ENCODE measurements around the gene DVL1. TPM values are rescaled to one million over a fixed set of nuclear protein-coding genes. Genes with fewer than 3 reads are reported as not detected.
"Not testable (repeated sequence)": the region's sequence is repeated elsewhere in the genome, so short reads cannot be mapped to it uniquely, and the experiment has no call there.

DVL1 gene
- polyA plus RNA-seq, 1 experiment, result 8.9 TPM

- no peak for DNase-seq (ENCODE audit: low read depth, low spot score)
- H3K27ac ChIP-seq (ENCODE audit: low read depth, low read length), result no peak overlapping the region
- no peaks in the 10 kb centered on the region for H3K27me3 ChIP-seq (ENCODE audit: control insufficient read depth, insufficient read depth, low read length)
- TF ChIP-seq, protein P1, sequence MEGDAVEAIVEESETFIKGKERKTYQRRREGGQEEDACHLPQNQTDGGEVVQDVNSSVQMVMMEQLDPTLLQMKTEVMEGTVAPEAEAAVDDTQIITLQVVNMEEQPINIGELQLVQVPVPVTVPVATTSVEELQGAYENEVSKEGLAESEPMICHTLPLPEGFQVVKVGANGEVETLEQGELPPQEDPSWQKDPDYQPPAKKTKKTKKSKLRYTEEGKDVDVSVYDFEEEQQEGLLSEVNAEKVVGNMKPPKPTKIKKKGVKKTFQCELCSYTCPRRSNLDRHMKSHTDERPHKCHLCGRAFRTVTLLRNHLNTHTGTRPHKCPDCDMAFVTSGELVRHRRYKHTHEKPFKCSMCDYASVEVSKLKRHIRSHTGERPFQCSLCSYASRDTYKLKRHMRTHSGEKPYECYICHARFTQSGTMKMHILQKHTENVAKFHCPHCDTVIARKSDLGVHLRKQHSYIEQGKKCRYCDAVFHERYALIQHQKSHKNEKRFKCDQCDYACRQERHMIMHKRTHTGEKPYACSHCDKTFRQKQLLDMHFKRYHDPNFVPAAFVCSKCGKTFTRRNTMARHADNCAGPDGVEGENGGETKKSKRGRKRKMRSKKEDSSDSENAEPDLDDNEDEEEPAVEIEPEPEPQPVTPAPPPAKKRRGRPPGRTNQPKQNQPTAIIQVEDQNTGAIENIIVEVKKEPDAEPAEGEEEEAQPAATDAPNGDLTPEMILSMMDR (IDR thresholded peaks at IDR 0.05; ENCODE audit: low read depth, low read length), result no peak
- H3K4me3 ChIP-seq (ENCODE audit: low read depth, low read length), result no peak overlapping the region
- ChIA-PET POLR2A (interaction anchor here (0.6 to 1.8 kb wide), 7 partner anchors 8 to 60 kb away, joined by 3 to 6 read pairs (median 3); partner anchors contain the start of gene MXRA8), CTCF (interaction anchor here (0.8 to 1.6 kb wide), 7 partner anchors 9 to 46 kb away, joined by 3 to 10 read pairs (median 4); no protein-coding TSS in a partner anchor)
- peaks cover 4% of the 10 kb centered on the region; the same call in 1 of the 2 replicates for H3K9me3 ChIP-seq (ENCODE audit: control insufficient read depth, insufficient read depth, low read length)
These were observed 22.1 kb upstream of the DVL1 start for GRCh38 chr1:1371364-1371745.

DNA sequence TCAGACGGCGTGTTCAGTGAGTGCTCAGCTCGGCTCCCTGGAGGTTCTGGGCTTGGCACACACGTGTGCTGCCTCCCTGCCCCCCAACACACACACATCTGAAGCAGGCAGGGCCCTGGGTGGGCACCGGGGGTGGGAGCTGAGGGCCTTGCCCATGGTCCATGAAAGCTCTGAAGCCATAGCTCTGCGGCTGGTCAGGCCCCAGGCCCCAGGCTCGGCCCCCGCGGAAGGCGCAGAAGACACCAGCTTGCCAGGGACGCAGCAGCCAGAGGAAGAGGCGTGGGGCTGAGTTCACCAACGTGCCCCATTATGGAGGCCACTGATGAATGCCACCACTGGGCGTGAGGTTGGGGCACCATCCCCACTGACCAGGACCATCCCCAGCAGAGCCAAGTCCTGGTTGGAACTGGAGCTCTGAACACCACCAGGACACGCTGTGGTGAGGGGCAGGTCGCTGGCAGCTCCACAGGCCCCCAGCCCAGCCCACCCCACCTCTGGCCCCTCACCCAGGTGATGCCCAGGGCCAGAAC is 21.6 kb upstream of the DVL1 start:
- Histone ChIP-seq H3K9me3 (ENCODE audit: control insufficient read depth, insufficient read depth, low read length) (peaks cover 4% of the 10 kb centered on the region; the same call in 1 of the 2 replicates), H3K4me3 (ENCODE audit: low read depth, low read length) (no peak overlapping the region), H3K27me3 (ENCODE audit: control insufficient read depth, insufficient read depth, low read length) (no peaks in the 10 kb centered on the region), H3K27ac (ENCODE audit: low read depth, low read length) (no peak overlapping the region)
- ChIA-PET CTCF (interaction anchor here (1.1 kb wide), 2 partner anchors 20 to 36 kb away, joined by 4 read pairs; no protein-coding TSS in a partner anchor), POLR2A (interaction anchor here (0.7 to 1.8 kb wide), 6 partner anchors 9 to 71 kb away, joined by 3 to 6 read pairs (median 3); no protein-coding TSS in a partner anchor)
- DNase-seq (ENCODE audit: low read depth, low spot score), result no peak
- TF ChIP-seq, protein P1 (IDR thresholded peaks at IDR 0.05; ENCODE audit: low read depth, low read length), result no peak

DNA sequence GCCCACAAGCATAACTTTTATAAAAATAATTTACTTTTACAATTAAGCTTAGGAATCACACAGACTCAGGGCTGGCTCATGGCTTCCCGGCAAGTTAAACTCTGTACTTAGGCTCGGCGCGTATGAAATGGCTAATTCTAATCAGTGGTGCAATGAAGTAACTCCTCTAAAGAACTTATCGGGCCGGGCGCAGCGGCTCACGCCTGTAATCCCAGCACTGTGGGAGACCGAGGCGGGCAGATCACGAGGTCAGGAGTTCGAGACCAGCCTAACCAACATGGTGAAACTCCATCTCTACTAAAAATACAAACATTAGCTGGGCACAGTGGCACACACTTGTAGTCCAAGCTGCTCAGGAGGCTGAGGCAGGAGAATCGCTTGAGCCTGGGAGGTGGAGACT is 20.9 kb upstream of the DVL1 start:
- CTCF ChIA-PET; H3K4me3 ChIP-seq (ENCODE audit: low read depth, low read length); DNase-seq (ENCODE audit: low read depth, low spot score); POLR2A ChIA-PET; H3K9me3 ChIP-seq (ENCODE audit: control insufficient read depth, insufficient read depth, low read length); H3K27me3 ChIP-seq (ENCODE audit: control insufficient read depth, insufficient read depth, low read length); H3K27ac ChIP-seq (ENCODE audit: low read depth, low read length): not testable (repeated sequence)

DNA sequence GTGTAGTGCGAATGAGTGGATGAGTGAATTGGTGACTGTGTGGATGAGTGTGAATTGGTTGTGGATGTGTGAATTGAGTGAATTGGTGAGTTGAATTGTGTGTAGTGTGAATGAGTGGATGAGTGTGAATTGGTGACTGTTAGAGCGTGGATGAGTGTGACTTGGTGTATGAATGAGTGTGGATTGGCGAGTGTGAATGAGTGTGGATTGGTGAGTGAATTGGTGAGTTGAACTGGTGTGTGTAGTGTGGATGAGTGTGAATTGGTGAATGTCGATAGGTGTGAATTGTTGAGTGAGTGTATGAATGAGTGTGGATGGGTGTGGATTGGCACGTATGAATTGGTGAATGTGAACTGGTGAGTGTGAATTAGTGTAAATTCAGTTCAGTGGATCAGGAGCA is 18.1 kb upstream of the DVL1 start:
- no peaks in the 10 kb centered on the region; the same call in 1 of the 2 replicates for H3K9me3 ChIP-seq (ENCODE audit: control insufficient read depth, insufficient read depth, low read length)
- POLR2A ChIA-PET, result interaction anchor here (0.6 kb wide), 1 partner anchor 34 kb away, joined by 3 read pairs; no protein-coding TSS in a partner anchor
- DNase-seq (ENCODE audit: low read depth, low spot score), result no peak
- H3K27ac ChIP-seq (ENCODE audit: low read depth, low read length), result no peak overlapping the region
- no peaks in the 10 kb centered on the region for H3K27me3 ChIP-seq (ENCODE audit: control insufficient read depth, insufficient read depth, low read length)
- H3K4me3 ChIP-seq (ENCODE audit: low read depth, low read length), result no peak overlapping the region
- CTCF ChIA-PET, result no interaction called here
- TF ChIP-seq, protein P1 (IDR thresholded peaks at IDR 0.05; ENCODE audit: low read depth, low read length), result no peak

DNA sequence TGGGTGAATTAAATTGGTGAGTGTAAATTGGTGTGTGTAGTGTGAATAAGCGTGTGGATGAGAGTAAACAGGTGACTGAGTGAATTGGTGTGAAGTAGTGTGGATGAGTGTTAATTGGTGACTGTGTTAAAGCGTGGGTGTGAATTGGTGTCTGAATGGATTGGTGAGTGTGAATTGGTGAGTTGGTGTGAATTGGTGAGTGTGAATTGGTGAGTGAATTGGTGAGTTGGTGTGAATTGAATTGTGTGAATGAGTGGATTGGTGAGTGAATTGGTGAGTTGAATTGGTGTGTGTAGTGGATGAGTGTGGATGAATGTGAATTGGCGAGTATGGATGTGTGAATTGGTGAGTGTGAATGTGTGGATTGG is 17.5 kb upstream of the DVL1 start:
- H3K27ac ChIP-seq (ENCODE audit: low read depth, low read length), result no peak overlapping the region
- H3K4me3 ChIP-seq (ENCODE audit: low read depth, low read length), result no peak overlapping the region
- DNase-seq (ENCODE audit: low read depth, low spot score), result no peak
- no peaks in the 10 kb centered on the region for H3K9me3 ChIP-seq (ENCODE audit: control insufficient read depth, insufficient read depth, low read length)
- ChIA-PET POLR2A (no interaction called here), CTCF (no interaction called here)
- H3K27me3 ChIP-seq (ENCODE audit: control insufficient read depth, insufficient read depth, low read length), result no peaks in the 10 kb centered on the region
- TF ChIP-seq, protein P1 (IDR thresholded peaks at IDR 0.05; ENCODE audit: low read depth, low read length), result no peak

All from AG04450 (cell line).